HCT116 (cell line): Measurements from ENCODE around the gene MAP1LC3C. TPM values are rescaled to one million over a fixed set of nuclear protein-coding genes. Genes with fewer than 3 reads are reported as not detected.

Source experiments
- ATAC-seq: fragments of 200-7000 bp; cut with Tn5 transposase; 2 replicates; pipeline ENCODE4 v1.9.1; 2020; ENCODE audit warnings: mild to moderate bottlenecking, moderate library complexity
- BruUV-seq: library from RNA; stranded (reverse); fragments of 400-500 nt; replicated peaks from 2 replicates; lab custom pipeline; 2021; lab: Mats Ljungman, UMichigan
- CTCF ChIA-PET: fragments of 300-600 bp; sonication (Branson Sonifier 250); formaldehyde crosslinking; loops from one replicate; lab custom pipeline; 2021; ENCODE audit warnings: antibody characterized with exemption; lab: Charles Lee
- POLR2A ChIA-PET: fragments of 300-600, 350-600 bp; sonication (Branson Sonifier 250); formaldehyde crosslinking; loops from one replicate; lab custom pipeline; 2021; ENCODE audit warnings: antibody characterized with exemption; lab: Charles Lee
- RAD21 ChIA-PET, 2 experiments: fragments of 300-600 bp; sonication (Branson Sonifier 250); formaldehyde crosslinking; loops; one replicate each; lab custom pipeline; 2023; ENCODE audit warnings: low total read pairs in 2 of 2; ENCODE audit not compliant: uncharacterized antibody in 2 of 2, unreplicated experiment in 2 of 2, low non-redundant PET in 1 of 2; lab: Charles Lee
- DNase-seq: peaks from one replicate; pipeline ENCODE4 v3.0.0-alpha.2; 2010; ENCODE audit warnings: low read depth, low spot score
- H2AFZ ChIP-seq: fragments of 200-600 bp; shearing (Covaris generic), sonication (generic); 2 replicates; pipeline ENCODE4 v1.6.1; 2017; ENCODE audit warnings: low read depth, mixed run types, mixed read lengths, antibody characterized with exemption, low read length; ENCODE audit not compliant: poor library complexity, severe bottlenecking
- H3K27ac ChIP-seq: 2 replicates; pipeline ENCODE4 v1.5.1; 2012; ENCODE audit warnings: low read depth, low read length
- H3K27me3 ChIP-seq: fragments of 200-600 bp; sonication (generic); 2 replicates; pipeline ENCODE4 v1.6.1; 2016; ENCODE audit warnings: mixed run types, low read length, mixed read lengths; ENCODE audit not compliant: insufficient read depth
- H3K36me3 ChIP-seq, 2 experiments: fragments of 200-500 bp in 1 of 2; fragments of 200-600 bp in 1 of 2; sonication (Bioruptor generic) in 1 of 2; sonication (generic) in 1 of 2; 2 replicates each; pipeline versions ENCODE4 v1.5.1 to v1.6.1; 2014 to 2016; ENCODE audit warnings: low read length in 2 of 2, inconsistent platforms in 1 of 2, mixed read lengths in 1 of 2, mixed run types in 1 of 2; ENCODE audit not compliant: insufficient read depth in 2 of 2, control insufficient read depth in 1 of 2
- H3K4me1 ChIP-seq, 2 experiments: fragments of 200-600 bp in 1 of 2; sonication (generic) in 1 of 2; 2 replicates each; pipeline versions ENCODE4 v1.5.1 to v1.6.1; 2012 to 2017; ENCODE audit warnings: low read length in 2 of 2, inconsistent platforms in 1 of 2, mild to moderate bottlenecking in 1 of 2, mixed read lengths in 1 of 2, mixed run types in 1 of 2, moderate library complexity in 1 of 2; ENCODE audit not compliant: insufficient read depth in 2 of 2, control insufficient read depth in 1 of 2
- H3K4me2 ChIP-seq: fragments of 200-600 bp; sonication (generic); 2 replicates; pipeline ENCODE4 v1.6.1; 2017; ENCODE audit warnings: mixed run types, low read length, mixed read lengths
- H3K4me3 ChIP-seq, 2 experiments: fragments of 200-600 bp in 1 of 2; sonication (generic) in 1 of 2; replicated peaks in 1 of 2; 2 replicates each; pipeline ENCODE4 v1.5.1; 2011 to 2016; ENCODE audit warnings: low read length in 2 of 2, control low read depth in 1 of 2, low read depth in 1 of 2, mild to moderate bottlenecking in 1 of 2, mixed read lengths in 1 of 2, mixed run types in 1 of 2
- H3K79me2 ChIP-seq: fragments of 200-600 bp; sonication (generic); 2 replicates; pipeline ENCODE4 v1.6.1; 2017; ENCODE audit warnings: mild to moderate bottlenecking, mixed run types, low read length, moderate library complexity, mixed read lengths; ENCODE audit not compliant: insufficient read depth
- H3K9ac ChIP-seq: fragments of 200-600 bp; sonication (generic); 2 replicates; pipeline ENCODE4 v1.6.1; 2016; ENCODE audit warnings: low read length, mixed read lengths
- H3K9me2 ChIP-seq: fragments of 200-600 bp; sonication (generic), shearing (Covaris generic); 2 replicates; pipeline ENCODE4 v1.6.1; 2017; ENCODE audit warnings: mixed run types, mild to moderate bottlenecking, moderate library complexity; ENCODE audit not compliant: insufficient read depth
- H3K9me3 ChIP-seq, 2 experiments: fragments of 200-500 bp in 1 of 2; fragments of 200-600 bp in 1 of 2; sonication (Bioruptor generic) in 1 of 2; sonication (generic) in 1 of 2; 2 replicates each; pipeline ENCODE4 v1.6.1; 2014 to 2017; ENCODE audit warnings: low read length in 2 of 2, mixed read lengths in 2 of 2, inconsistent platforms in 1 of 2, low read depth in 1 of 2, mild to moderate bottlenecking in 1 of 2, mixed run types in 1 of 2, moderate library complexity in 1 of 2; ENCODE audit not compliant: control insufficient read depth in 1 of 2, insufficient read depth in 1 of 2
- H4K20me1 ChIP-seq: fragments of 200-600 bp; sonication (generic), shearing (Covaris generic); 2 replicates; pipeline ENCODE4 v1.6.1; 2017; ENCODE audit warnings: mixed run types, mild to moderate bottlenecking, moderate library complexity; ENCODE audit not compliant: insufficient read depth
- ATF3 ChIP-seq: IDR thresholded peaks from 2 replicates; pipeline ENCODE4 v1.6.1; 2012
- CEBPB ChIP-seq: IDR thresholded peaks from 2 replicates; pipeline ENCODE4 v1.6.1; 2012; ENCODE audit warnings: low read depth
- CTCF ChIP-seq, 3 experiments: fragments of 200-600 bp in 1 of 3; sonication (generic) in 1 of 3; IDR thresholded peaks in 2 of 3; conservative IDR thresholded peaks in 1 of 3; 2 replicates each; pipeline ENCODE4 v1.5.1; 2012 to 2017; ENCODE audit warnings: low read depth in 2 of 3, low read length in 2 of 3, antibody characterized with exemption in 1 of 3, borderline replicate concordance in 1 of 3, control low read depth in 1 of 3, mild to moderate bottlenecking in 1 of 3, mixed read lengths in 1 of 3, mixed run types in 1 of 3, moderate library complexity in 1 of 3; ENCODE audit not compliant: insufficient read depth in 1 of 3
- EGR1 ChIP-seq: IDR thresholded peaks from 2 replicates; pipeline ENCODE4 v1.6.1; 2012; ENCODE audit warnings: low read depth
- ELF1 ChIP-seq: IDR thresholded peaks from 2 replicates; pipeline ENCODE4 v1.6.1; 2012; ENCODE audit warnings: low read depth, borderline replicate concordance
- EZH2phosphoT487 ChIP-seq: fragments of 200-600 bp; IDR thresholded peaks from 2 replicates; pipeline ENCODE4 v1.6.1; 2018; ENCODE audit warnings: antibody characterized with exemption, borderline replicate concordance
- FOSL1 ChIP-seq: IDR thresholded peaks from 2 replicates; pipeline ENCODE4 v1.6.1; 2012; ENCODE audit warnings: low read depth
- MAX ChIP-seq: IDR thresholded peaks from 2 replicates; pipeline ENCODE4 v1.6.1; 2012
- RAD21 ChIP-seq: IDR thresholded peaks from 2 replicates; pipeline ENCODE4 v1.6.1; 2012; ENCODE audit warnings: low read depth, mild to moderate bottlenecking
- SIN3A ChIP-seq: IDR thresholded peaks from 2 replicates; pipeline ENCODE4 v1.6.1; 2012; ENCODE audit warnings: low read depth
- SP1 ChIP-seq: IDR thresholded peaks from 2 replicates; pipeline ENCODE4 v1.6.1; 2012; ENCODE audit warnings: low read depth
- ZBTB33 ChIP-seq: IDR thresholded peaks from 2 replicates; pipeline ENCODE4 v1.6.1; 2011; ENCODE audit warnings: mild to moderate bottlenecking, low read length, moderate library complexity; ENCODE audit not compliant: insufficient replicate concordance; ENCODE audit errors: extremely low read depth
- ZFX ChIP-seq: fragments of 450-650 bp; IDR thresholded peaks from 2 replicates; pipeline ENCODE4 v1.6.1; 2017
- ZNF274 ChIP-seq: fragments of 200-500 bp; sonication (Bioruptor generic); IDR thresholded peaks from 2 replicates; pipeline ENCODE4 v1.6.1; 2014; ENCODE audit warnings: mild to moderate bottlenecking, low read depth, low read length, inconsistent platforms
- intact Hi-C: fragments of 100-400 bp; cut with micrococcal nuclease; formaldehyde crosslinking; loops from 2 replicates; pipeline ENCODE4 v1.10.0; 2022
- total RNA-seq: library from RNA; stranded (reverse); gene quantifications from one replicate; pipeline ENCODE4 v1.2.1, GENCODE V29; 2021; ENCODE audit not compliant: unreplicated experiment

MAP1LC3C gene
- total RNA-seq, 1 experiment from 2014 or later = not detected

- ChIA-PET POLR2A (no interaction called here), CTCF (no interaction called here), RAD21 (no interaction called here)
- Histone ChIP-seq H3K4me3 (no peak overlapping the region), H3K4me2 (no peak overlapping the region), H3K27me3 (no peaks in the 10 kb centered on the region), H3K9me2 (no peaks in the 10 kb centered on the region; the same call in 1 of the 2 replicates), H3K36me3 (no peaks in the 10 kb centered on the region), H4K20me1 (no peaks in the 10 kb centered on the region), H3K9ac (no peak overlapping the region), H3K79me2 (no peaks in the 10 kb centered on the region), H3K9me3 (no peaks in the 10 kb centered on the region), H3K27ac (no peak overlapping the region), H3K4me1 (no peaks in the 10 kb centered on the region), H2AFZ (no peak overlapping the region)
- intact Hi-C loops = no loop called here
- no peak for TF ChIP-seq CTCF (IDR thresholded peaks at IDR 0.05 in 2 of 3, conservative IDR thresholded peaks at IDR 0.05 in 1 of 3; ENCODE audit: borderline replicate concordance in 1 of 3, insufficient read depth in 1 of 3, low read depth in 2 of 3, low read length in 2 of 3)
- TF ChIP-seq RAD21 = no peak
- no peak for TF ChIP-seq SIN3A
- TF ChIP-seq SP1 = no peak
- TF ChIP-seq EZH2phosphoT487 = no peak
- TF ChIP-seq EGR1 = no peak
- TF ChIP-seq ZBTB33 = no peak
- no peak for TF ChIP-seq ZFX
- no peak for TF ChIP-seq ATF3
- TF ChIP-seq ELF1 = no peak
- no peak for TF ChIP-seq ZNF274
- no peak for TF ChIP-seq FOSL1
- TF ChIP-seq MAX = no peak
- no peak for TF ChIP-seq CEBPB
- DNase-seq = no peak
- BruUV-seq = no TSS peak
- ATAC-seq = no peak
These were observed 30.3 kb downstream of the MAP1LC3C start for GRCh38 chr1:241968611-241969010.
